ENCODE data around the gene MRAS. TPM values are rescaled to one million over a fixed set of nuclear protein-coding genes. Genes with fewer than 3 reads are reported as not detected.

Gene MRAS
- total and polyA plus RNA-seq, 3 experiments from 2014 or later: 0.28 to 0.38 (median 0.38) TPM

- H3K4me1 ChIP-seq (ENCODE audit: insufficient read depth, low read length): no peaks in the 10 kb centered on the region
- Mint-ChIP-seq H3K4me3 (peak overlapping the region in 6 of 7 donors; percentile 47 to 68 (median 64)), H3K36me3 (no peaks in the 10 kb centered on the region), H3K4me1 (peaks cover 7 to 13% (median 11%) of the 10 kb centered on the region in 3 donors), H3K27me3 (peaks cover 41 to 45% of the 10 kb centered on the region in 2 donors), H3K27ac (no peak overlapping the region), H3K9me3 (peaks cover 0 to 1% (median 0%) of the 10 kb centered on the region in 5 donors)
- H3K36me3 ChIP-seq (ENCODE audit: insufficient read depth, low read length): no peaks in the 10 kb centered on the region
- H3K27ac ChIP-seq (ENCODE audit: low read depth, low read length): no peak overlapping the region
- no peaks in the 10 kb centered on the region for H3K27me3 ChIP-seq (ENCODE audit: insufficient read depth, low read length, poor library complexity, severe bottlenecking)
- H3K4me3 ChIP-seq (ENCODE audit: low read length): no peak overlapping the region
- CTCF ChIA-PET: interaction anchor here (1.1 kb wide), 1 partner anchor 18 kb away, joined by 3 read pairs; no protein-coding TSS in a partner anchor
- H3K9me3 ChIP-seq (ENCODE audit: low read length): no peaks in the 10 kb centered on the region
- POLR2A ChIA-PET: no interaction called here
- no peak for DNase-seq
Measured at GRCh38 chr3:138348754-138349739, 668 bp downstream of the MRAS start.

GRCh38 chr3:138349926-138350665, 1.7 kb downstream of the MRAS start:
- H3K36me3 Mint-ChIP-seq: no peaks in the 10 kb centered on the region
- ChIA-PET CTCF (interaction anchor here (1.0 to 1.1 kb wide), 3 partner anchors 19 to 21 kb away, joined by 3 to 4 read pairs (median 4); no protein-coding TSS in a partner anchor), POLR2A (no interaction called here)
- peaks cover 39 to 42% of the 10 kb centered on the region in 2 donors for H3K27me3 Mint-ChIP-seq
- H3K27ac Mint-ChIP-seq: no peak overlapping the region
- Histone ChIP-seq H3K27me3 (ENCODE audit: insufficient read depth, low read length, poor library complexity, severe bottlenecking) (no peaks in the 10 kb centered on the region), H3K36me3 (ENCODE audit: insufficient read depth, low read length) (no peaks in the 10 kb centered on the region), H3K4me1 (ENCODE audit: insufficient read depth, low read length) (no peaks in the 10 kb centered on the region), H3K9me3 (ENCODE audit: low read length) (no peaks in the 10 kb centered on the region), H3K27ac (ENCODE audit: low read depth, low read length) (no peak overlapping the region), H3K4me3 (ENCODE audit: low read length) (no peak overlapping the region)
- H3K9me3 Mint-ChIP-seq: peaks cover 0 to 1% (median 0%) of the 10 kb centered on the region in 5 donors
- peaks cover 7 to 13% (median 11%) of the 10 kb centered on the region in 3 donors for H3K4me1 Mint-ChIP-seq
- no peak for DNase-seq
- peak overlapping the region in 1 of 7 donors; percentile 10 for H3K4me3 Mint-ChIP-seq

GRCh38 chr3:138351151-138351550, 2.8 kb downstream of the MRAS start:
- Mint-ChIP-seq H3K27me3 (peaks cover 34 to 36% of the 10 kb centered on the region in 2 donors), H3K4me3 (no peak overlapping the region), H3K36me3 (no peaks in the 10 kb centered on the region), H3K4me1 (peaks cover 7 to 13% (median 11%) of the 10 kb centered on the region in 3 donors), H3K27ac (peak overlapping the region in 1 of 8 donors; percentile 19), H3K9me3 (peaks cover 0 to 1% (median 0%) of the 10 kb centered on the region in 5 donors)
- Histone ChIP-seq H3K4me1 (ENCODE audit: insufficient read depth, low read length) (no peaks in the 10 kb centered on the region), H3K27me3 (ENCODE audit: insufficient read depth, low read length, poor library complexity, severe bottlenecking) (no peaks in the 10 kb centered on the region), H3K36me3 (ENCODE audit: insufficient read depth, low read length) (no peaks in the 10 kb centered on the region), H3K4me3 (ENCODE audit: low read length) (no peak overlapping the region), H3K9me3 (ENCODE audit: low read length) (no peaks in the 10 kb centered on the region), H3K27ac (ENCODE audit: low read depth, low read length) (no peak overlapping the region)
- ChIA-PET POLR2A (no interaction called here), CTCF (interaction anchor here (1.0 kb wide), 1 partner anchor 20 kb away, joined by 4 read pairs; no protein-coding TSS in a partner anchor)
- DNase-seq: no peak

- CTCF ChIA-PET: no interaction called here
- Mint-ChIP-seq H3K9me3 (peaks cover 0 to 1% (median 0%) of the 10 kb centered on the region in 5 donors), H3K27ac (no peak overlapping the region), H3K36me3 (no peaks in the 10 kb centered on the region), H3K4me1 (peaks cover 7 to 11% (median 9%) of the 10 kb centered on the region in 3 donors), H3K27me3 (peaks cover 25 to 29% of the 10 kb centered on the region in 2 donors), H3K4me3 (no peak overlapping the region)
- H3K9me3 ChIP-seq (ENCODE audit: low read length): no peaks in the 10 kb centered on the region
- DNase-seq: no peak
- no peaks in the 10 kb centered on the region for H3K27me3 ChIP-seq (ENCODE audit: insufficient read depth, low read length, poor library complexity, severe bottlenecking)
- H3K36me3 ChIP-seq (ENCODE audit: insufficient read depth, low read length): no peaks in the 10 kb centered on the region
- H3K4me3 ChIP-seq (ENCODE audit: low read length): no peak overlapping the region
- H3K4me1 ChIP-seq (ENCODE audit: insufficient read depth, low read length): no peaks in the 10 kb centered on the region
- POLR2A ChIA-PET: no interaction called here
- H3K27ac ChIP-seq (ENCODE audit: low read depth, low read length): no peak overlapping the region
Measured at GRCh38 chr3:138351916-138352550, 3.7 kb downstream of the MRAS start.

DNA sequence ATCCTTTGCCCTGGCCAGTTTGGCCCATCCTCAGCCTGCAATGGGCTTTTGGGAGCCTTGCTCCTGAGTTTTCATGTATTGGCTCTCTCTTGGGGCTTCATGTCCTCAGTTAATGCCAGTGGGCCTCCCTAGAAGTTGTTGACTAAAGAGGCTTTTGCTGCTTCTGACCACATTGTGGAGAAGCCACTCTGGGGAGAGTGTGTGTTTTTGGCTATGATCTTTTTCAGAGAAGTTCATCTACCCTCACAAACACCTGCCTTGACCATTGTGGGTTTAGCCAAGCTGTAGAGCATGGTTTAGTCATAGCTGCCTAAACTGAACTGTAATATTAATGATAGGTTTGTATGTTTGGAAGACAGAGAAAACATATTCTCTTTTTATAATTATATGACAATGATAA, 6.0 kb downstream of the MRAS start:
- Mint-ChIP-seq H3K4me3 (no peak overlapping the region), H3K9me3 (no peaks in the 10 kb centered on the region), H3K36me3 (no peaks in the 10 kb centered on the region), H3K4me1 (no peaks in the 10 kb centered on the region), H3K27me3 (peaks cover 14 to 16% of the 10 kb centered on the region in 2 donors), H3K27ac (no peak overlapping the region)
- Histone ChIP-seq H3K4me3 (ENCODE audit: low read length) (no peak overlapping the region), H3K4me1 (ENCODE audit: insufficient read depth, low read length) (no peaks in the 10 kb centered on the region), H3K27ac (ENCODE audit: low read depth, low read length) (no peak overlapping the region), H3K9me3 (ENCODE audit: low read length) (no peaks in the 10 kb centered on the region), H3K27me3 (ENCODE audit: insufficient read depth, low read length, poor library complexity, severe bottlenecking) (no peaks in the 10 kb centered on the region), H3K36me3 (ENCODE audit: insufficient read depth, low read length) (no peaks in the 10 kb centered on the region)
- no peak for DNase-seq
- CTCF ChIA-PET: no interaction called here
- POLR2A ChIA-PET: no interaction called here

GRCh38 chr3:138355071-138355470, 6.7 kb downstream of the MRAS start:
- Histone ChIP-seq H3K4me1 (ENCODE audit: insufficient read depth, low read length) (no peaks in the 10 kb centered on the region), H3K9me3 (ENCODE audit: low read length) (no peaks in the 10 kb centered on the region), H3K27me3 (ENCODE audit: insufficient read depth, low read length, poor library complexity, severe bottlenecking) (no peaks in the 10 kb centered on the region), H3K27ac (ENCODE audit: low read depth, low read length) (no peak overlapping the region), H3K36me3 (ENCODE audit: insufficient read depth, low read length) (no peaks in the 10 kb centered on the region), H3K4me3 (ENCODE audit: low read length) (no peak overlapping the region)
- Mint-ChIP-seq H3K4me3 (no peak overlapping the region), H3K4me1 (no peaks in the 10 kb centered on the region), H3K9me3 (no peaks in the 10 kb centered on the region), H3K27me3 (peaks cover 9 to 12% of the 10 kb centered on the region in 2 donors), H3K27ac (no peak overlapping the region), H3K36me3 (no peaks in the 10 kb centered on the region)
- ChIA-PET POLR2A (no interaction called here), CTCF (no interaction called here)
- DNase-seq: no peak

- no peaks in the 10 kb centered on the region for H3K36me3 Mint-ChIP-seq
- H3K36me3 ChIP-seq (ENCODE audit: insufficient read depth, low read length): no peaks in the 10 kb centered on the region
- H3K4me1 ChIP-seq (ENCODE audit: insufficient read depth, low read length): no peaks in the 10 kb centered on the region
- H3K27ac ChIP-seq (ENCODE audit: low read depth, low read length): no peak overlapping the region
- no peak for DNase-seq
- no peaks in the 10 kb centered on the region for H3K27me3 ChIP-seq (ENCODE audit: insufficient read depth, low read length, poor library complexity, severe bottlenecking)
- H3K9me3 Mint-ChIP-seq: no peaks in the 10 kb centered on the region
- no peak overlapping the region for H3K27ac Mint-ChIP-seq
- no peaks in the 10 kb centered on the region for H3K9me3 ChIP-seq (ENCODE audit: low read length)
- no peak overlapping the region for H3K4me3 ChIP-seq (ENCODE audit: low read length)
- H3K27me3 Mint-ChIP-seq: peaks cover 8 to 9% of the 10 kb centered on the region in 2 donors
- CTCF ChIA-PET: no interaction called here
- POLR2A ChIA-PET: no interaction called here
- H3K4me1 Mint-ChIP-seq: no peaks in the 10 kb centered on the region
- no peak overlapping the region for H3K4me3 Mint-ChIP-seq
Measured at GRCh38 chr3:138356730-138357405, 8.5 kb downstream of the MRAS start.
